ENCODE results near the gene VRK3.

The VRK3 gene

DNA sequence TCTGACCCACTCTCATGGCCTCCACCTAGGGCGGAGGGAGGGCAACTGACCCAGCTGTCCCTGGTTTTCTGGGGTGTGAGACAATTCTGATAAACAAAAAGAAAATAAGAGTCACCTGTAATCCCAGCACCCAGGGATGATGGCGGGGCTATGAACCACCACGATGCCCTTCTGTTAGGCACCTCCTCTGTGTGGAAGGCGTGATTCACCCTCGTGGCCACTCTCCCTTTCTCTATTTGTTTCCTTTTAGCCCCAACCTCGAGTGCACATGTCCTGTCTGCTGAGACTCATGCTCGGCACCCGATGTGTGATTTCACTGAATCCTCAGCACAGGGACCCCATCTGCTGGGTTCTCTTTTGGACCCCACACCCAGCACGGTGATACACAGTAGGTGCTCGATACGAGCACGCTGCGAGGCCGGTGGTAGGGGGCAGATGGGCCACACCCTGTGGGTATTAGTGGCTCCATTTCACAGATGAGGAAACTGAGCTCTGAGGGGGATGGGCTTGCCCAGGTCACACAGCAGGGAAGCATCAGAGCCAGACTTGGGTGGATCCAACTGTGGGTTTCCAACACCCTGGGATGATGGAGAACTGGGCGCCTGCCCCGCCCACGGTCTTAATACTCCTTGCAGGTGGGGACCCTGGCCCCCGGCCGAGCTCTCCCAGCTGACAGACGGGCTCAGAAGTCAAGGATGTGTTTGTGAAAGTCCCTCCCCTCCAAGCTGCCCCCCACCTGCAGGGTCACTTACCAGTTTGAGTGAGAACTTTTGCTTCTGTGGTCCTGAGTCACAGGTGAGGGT lies 24.9 kb downstream of the VRK3 start:
- peaks cover 4% of the 10 kb centered on the region; the same call in 1 of the 2 replicates for H3K36me3 ChIP-seq (ENCODE audit: insufficient read depth)
- H2AFZ ChIP-seq (ENCODE audit: low read depth) = no peak overlapping the region
- no peak overlapping the region for H3K27ac ChIP-seq
- H4K20me1 ChIP-seq (ENCODE audit: insufficient read depth) = no peaks in the 10 kb centered on the region
- H3K4me2 ChIP-seq = no peak overlapping the region
- no peak overlapping the region for H3K4me3 ChIP-seq (IDR thresholded peaks at IDR 0.05; ENCODE audit: insufficient read depth, low read depth, low read length)
- H3K79me2 ChIP-seq (ENCODE audit: insufficient read depth, low read depth) = no peaks in the 10 kb centered on the region
- H3K27me3 ChIP-seq (ENCODE audit: insufficient read depth, low read depth) = no peaks in the 10 kb centered on the region
- no peak overlapping the region for H3K9ac ChIP-seq
- H3K4me1 ChIP-seq (ENCODE audit: low read depth, poor library complexity, severe bottlenecking) = peaks cover 22% of the 10 kb centered on the region
- TF ChIP-seq, protein P1, sequence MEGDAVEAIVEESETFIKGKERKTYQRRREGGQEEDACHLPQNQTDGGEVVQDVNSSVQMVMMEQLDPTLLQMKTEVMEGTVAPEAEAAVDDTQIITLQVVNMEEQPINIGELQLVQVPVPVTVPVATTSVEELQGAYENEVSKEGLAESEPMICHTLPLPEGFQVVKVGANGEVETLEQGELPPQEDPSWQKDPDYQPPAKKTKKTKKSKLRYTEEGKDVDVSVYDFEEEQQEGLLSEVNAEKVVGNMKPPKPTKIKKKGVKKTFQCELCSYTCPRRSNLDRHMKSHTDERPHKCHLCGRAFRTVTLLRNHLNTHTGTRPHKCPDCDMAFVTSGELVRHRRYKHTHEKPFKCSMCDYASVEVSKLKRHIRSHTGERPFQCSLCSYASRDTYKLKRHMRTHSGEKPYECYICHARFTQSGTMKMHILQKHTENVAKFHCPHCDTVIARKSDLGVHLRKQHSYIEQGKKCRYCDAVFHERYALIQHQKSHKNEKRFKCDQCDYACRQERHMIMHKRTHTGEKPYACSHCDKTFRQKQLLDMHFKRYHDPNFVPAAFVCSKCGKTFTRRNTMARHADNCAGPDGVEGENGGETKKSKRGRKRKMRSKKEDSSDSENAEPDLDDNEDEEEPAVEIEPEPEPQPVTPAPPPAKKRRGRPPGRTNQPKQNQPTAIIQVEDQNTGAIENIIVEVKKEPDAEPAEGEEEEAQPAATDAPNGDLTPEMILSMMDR (conservative IDR thresholded peaks at IDR 0.05; ENCODE audit: low read depth, low read length) = no peak

DNA sequence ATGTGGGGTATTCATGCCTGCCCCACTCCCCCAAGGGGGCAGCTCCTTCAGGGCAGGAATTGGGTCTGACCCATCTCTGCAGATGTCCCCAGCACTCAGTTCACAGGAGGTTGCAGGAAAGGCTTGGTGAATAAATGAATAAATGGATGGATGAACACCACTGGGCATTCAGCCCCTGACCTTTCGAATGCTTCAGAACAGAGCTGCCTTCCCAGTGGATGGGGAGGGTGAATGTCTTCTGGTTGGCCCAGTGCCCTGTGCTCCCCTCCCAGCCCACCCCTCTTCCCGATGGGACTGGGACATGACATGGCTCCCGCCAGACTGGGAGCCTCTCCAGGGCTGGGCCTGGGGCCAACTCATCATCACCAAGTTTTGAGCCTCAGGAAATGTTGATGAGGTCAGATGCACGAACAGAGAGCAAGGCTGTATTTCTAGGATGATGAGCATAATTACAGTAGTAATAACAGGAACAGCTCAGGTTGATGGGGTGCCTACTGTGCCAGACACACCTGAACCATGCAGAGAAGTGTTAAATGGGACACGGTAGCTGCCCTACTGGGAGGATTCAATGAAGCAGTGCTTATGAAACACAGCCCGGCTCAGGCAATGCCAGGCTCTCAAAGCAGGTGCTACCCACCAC lies 25.7 kb downstream of the VRK3 start:
- H4K20me1 ChIP-seq (ENCODE audit: insufficient read depth) = no peaks in the 10 kb centered on the region
- H3K36me3 ChIP-seq (ENCODE audit: insufficient read depth) = peaks cover 4% of the 10 kb centered on the region; the same call in 1 of the 2 replicates
- TF ChIP-seq, protein P1 (conservative IDR thresholded peaks at IDR 0.05; ENCODE audit: low read depth, low read length) = no peak

DNA sequence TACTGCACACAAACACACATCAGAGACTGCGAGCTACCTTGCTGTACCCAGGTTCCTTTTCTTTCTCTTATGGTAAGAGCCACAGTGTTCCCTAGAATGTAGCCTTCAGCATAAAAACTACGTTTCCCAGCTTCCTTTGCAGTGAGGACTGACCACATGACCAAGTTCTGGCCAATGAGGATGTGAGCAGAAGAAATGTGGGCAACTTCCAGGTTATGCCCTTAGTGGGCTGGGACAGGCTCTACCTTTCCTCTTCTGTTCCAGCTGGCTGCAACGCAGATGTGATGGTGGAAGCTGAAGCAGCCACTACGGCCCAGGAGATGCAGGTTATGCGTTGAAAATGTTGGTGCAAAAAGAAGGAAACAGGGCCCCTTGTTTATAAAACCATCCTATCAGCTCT lies 27.5 kb downstream of the VRK3 start:
- Histone ChIP-seq H3K9ac (no peak overlapping the region), H4K20me1 (ENCODE audit: insufficient read depth) (no peaks in the 10 kb centered on the region), H3K4me2 (no peak overlapping the region), H3K4me1 (ENCODE audit: low read depth, poor library complexity, severe bottlenecking) (no peaks in the 10 kb centered on the region), H3K27me3 (ENCODE audit: insufficient read depth, low read depth) (no peaks in the 10 kb centered on the region), H3K36me3 (ENCODE audit: insufficient read depth) (no peaks in the 10 kb centered on the region; the same call in 1 of the 2 replicates), H3K27ac (no peak overlapping the region), H3K79me2 (ENCODE audit: insufficient read depth, low read depth) (no peaks in the 10 kb centered on the region), H2AFZ (ENCODE audit: low read depth) (no peak overlapping the region), H3K4me3 (IDR thresholded peaks at IDR 0.05; ENCODE audit: insufficient read depth, low read depth, low read length) (no peak overlapping the region)
- TF ChIP-seq, protein P1 (conservative IDR thresholded peaks at IDR 0.05; ENCODE audit: low read depth, low read length) = no peak

More for the DNA sequence above, 25.7 kb downstream of the VRK3 start:
- Histone ChIP-seq H3K27ac (no peak overlapping the region), H3K4me1 (ENCODE audit: low read depth, poor library complexity, severe bottlenecking) (peaks cover 15% of the 10 kb centered on the region), H3K79me2 (ENCODE audit: insufficient read depth, low read depth) (no peaks in the 10 kb centered on the region), H3K4me3 (IDR thresholded peaks at IDR 0.05; ENCODE audit: insufficient read depth, low read depth, low read length) (no peak overlapping the region), H2AFZ (ENCODE audit: low read depth) (no peak overlapping the region), H3K27me3 (ENCODE audit: insufficient read depth, low read depth) (no peaks in the 10 kb centered on the region), H3K4me2 (no peak overlapping the region), H3K9ac (no peak overlapping the region)

DNA sequence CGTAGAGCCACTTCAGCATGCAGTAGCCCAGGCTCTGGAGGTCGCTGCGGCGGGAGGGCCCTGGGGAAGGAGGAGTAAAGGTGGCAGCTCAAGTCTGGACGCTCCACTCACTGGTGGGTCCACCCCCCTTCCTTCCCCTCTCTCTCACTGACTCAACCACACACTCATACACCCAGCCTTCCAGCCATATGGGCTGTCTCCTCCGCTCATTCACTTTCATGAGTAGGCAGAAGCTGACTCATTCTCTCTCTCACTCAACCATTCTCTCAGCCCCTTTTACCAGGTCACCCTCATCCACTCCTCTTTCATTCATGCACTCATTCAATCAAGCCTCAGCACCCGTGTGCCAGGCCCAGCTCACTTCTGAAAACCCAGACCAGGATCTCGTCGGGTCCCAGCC lies 36.7 kb downstream of the VRK3 start:
- Histone ChIP-seq H3K36me3 (ENCODE audit: insufficient read depth) (no peaks in the 10 kb centered on the region), H3K4me2 (no peak overlapping the region), H3K27ac (no peak overlapping the region), H3K79me2 (ENCODE audit: insufficient read depth, low read depth) (no peaks in the 10 kb centered on the region), H3K4me3 (IDR thresholded peaks at IDR 0.05; ENCODE audit: insufficient read depth, low read depth, low read length) (no peak overlapping the region), H4K20me1 (ENCODE audit: insufficient read depth) (no peaks in the 10 kb centered on the region), H3K27me3 (ENCODE audit: insufficient read depth, low read depth) (no peaks in the 10 kb centered on the region), H3K4me1 (ENCODE audit: low read depth, poor library complexity, severe bottlenecking) (no peaks in the 10 kb centered on the region), H2AFZ (ENCODE audit: low read depth) (no peak overlapping the region), H3K9ac (no peak overlapping the region)
- TF ChIP-seq, protein P1 (conservative IDR thresholded peaks at IDR 0.05; ENCODE audit: low read depth, low read length) = no peak
